Islet precursor cell (in vitro differentiated cells): ENCODE data around the gene EPO.
"Not testable (repeated sequence)": the region's sequence is repeated elsewhere in the genome, so short reads cannot be mapped to it uniquely, and the experiment has no call there.

ENCODE experiments used
- DNase-seq: peaks from one replicate; pipeline ENCODE4 v3.0.0-alpha.2; 2018

Gene EPO

DNA sequence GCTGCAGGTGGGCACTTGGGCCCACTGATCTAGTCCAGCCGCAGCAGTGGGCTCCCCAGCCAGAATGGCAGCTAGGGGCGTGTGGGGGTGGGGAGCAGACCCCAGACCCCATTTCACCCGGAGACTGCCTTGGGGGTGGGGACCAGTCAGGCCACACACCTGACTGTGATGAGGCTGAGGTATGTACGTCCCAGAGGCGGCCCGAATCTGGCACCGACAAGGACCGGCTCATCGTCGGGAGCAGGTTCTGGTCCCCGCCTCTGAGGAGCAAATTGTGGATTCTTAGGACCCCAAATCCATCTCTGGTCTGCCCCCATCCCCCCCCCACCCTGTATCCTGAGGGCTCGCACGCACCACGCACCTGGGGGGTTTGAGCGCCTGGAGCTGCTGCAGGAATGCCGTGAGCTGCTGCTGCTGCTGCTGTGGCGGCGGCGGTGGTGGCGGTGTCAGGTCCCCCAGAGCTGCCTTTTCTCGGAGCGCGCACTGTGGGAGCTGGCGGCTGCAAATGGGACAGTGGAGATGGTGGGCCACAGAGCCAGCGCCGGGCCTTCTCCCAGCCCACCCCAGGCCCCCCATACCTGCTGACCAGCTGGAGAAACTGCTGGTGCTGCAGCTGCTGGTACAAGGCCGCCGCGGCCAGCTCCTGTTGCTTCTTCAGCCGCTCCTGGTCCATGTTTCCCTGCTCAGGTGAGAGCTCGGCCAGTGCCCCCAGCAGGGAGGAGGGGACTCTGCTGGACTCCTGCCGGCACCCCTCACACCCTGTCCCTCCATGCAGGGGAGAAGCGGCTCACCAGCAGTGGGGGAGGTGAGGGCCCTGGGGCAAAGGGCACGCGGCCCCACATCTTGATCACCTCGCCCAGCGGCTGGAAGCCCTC lies 36.4 kb upstream of the EPO start:
- no peak for DNase-seq

DNA sequence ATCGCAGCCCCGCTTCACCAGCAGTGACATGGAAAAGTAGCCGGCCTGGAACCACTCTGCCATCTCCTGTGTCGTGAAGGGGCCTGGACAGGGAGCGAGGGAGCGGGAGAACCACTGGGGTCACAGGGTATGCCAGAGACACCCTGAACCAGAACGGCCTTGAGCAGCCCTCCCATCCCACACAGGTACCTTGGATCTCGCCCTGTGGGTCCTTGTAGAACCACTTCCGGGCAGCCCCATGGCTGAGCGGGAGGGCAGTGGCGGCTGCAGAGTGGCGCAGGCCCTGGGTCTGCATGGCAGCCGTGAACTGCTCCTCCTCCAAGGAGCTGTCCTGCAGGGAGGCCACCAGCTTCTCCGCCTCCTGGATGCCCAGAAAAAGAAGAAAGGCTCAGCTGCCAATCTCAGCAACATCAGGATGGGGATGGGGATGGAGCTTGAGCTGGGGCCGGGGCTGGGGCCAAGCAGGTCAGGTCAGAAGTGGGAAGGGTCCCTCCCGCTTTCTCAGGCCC lies 35.7 kb upstream of the EPO start:
- DNase-seq, result no peak

DNA sequence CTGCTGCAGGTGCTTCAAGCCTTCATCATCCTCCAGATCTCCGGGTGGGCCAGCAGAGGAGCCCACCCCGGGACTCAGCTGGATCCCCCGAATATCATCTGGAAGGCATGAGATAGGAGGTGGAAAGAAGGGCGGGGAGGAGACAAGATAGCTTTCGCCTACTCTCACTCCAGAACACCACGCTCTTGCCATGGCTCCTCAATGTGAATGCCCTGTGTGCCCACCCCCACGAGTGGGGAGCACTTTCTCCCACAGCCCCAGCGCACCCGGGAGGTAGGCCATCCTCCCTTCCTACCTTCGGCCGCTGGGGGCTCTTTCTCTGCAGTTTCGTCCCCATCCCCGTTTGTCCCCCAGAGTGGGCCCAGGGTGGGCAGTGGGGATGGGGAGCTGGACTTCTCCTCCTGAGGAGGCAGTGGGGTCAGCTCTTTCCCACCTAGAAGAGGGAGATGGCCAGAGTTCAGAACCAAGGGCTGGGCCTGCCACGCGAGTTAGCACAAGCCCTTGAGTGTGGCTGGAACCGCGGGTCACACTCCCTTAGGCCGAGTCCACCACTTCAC lies 35.1 kb upstream of the EPO start:
- no peak for DNase-seq

DNA sequence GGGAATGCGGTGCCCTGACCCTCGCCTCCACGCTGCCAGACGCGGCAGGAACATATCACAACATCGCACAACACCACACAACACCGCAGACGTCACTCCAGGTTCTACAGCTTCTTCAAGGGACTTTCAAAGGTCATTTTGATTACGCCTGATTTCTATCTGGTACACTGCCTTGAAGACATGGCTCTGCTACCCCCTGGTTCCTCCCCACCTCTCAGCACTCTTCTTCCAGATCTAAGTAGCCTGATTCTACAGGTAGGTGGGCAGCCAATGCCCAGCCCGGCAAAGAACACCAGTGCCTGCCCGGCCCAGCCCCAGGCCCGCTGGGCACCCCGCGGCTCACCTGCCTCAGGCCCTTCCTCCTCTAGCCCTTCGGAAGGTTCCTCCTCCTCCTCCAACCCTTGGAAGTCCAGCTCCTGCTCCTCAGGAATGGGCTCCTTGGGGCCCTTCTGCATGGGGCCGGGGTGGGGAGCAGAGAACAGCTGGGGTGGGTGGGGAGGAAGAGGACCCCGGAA lies 34.6 kb upstream of the EPO start:
- DNase-seq, result no peak

DNA sequence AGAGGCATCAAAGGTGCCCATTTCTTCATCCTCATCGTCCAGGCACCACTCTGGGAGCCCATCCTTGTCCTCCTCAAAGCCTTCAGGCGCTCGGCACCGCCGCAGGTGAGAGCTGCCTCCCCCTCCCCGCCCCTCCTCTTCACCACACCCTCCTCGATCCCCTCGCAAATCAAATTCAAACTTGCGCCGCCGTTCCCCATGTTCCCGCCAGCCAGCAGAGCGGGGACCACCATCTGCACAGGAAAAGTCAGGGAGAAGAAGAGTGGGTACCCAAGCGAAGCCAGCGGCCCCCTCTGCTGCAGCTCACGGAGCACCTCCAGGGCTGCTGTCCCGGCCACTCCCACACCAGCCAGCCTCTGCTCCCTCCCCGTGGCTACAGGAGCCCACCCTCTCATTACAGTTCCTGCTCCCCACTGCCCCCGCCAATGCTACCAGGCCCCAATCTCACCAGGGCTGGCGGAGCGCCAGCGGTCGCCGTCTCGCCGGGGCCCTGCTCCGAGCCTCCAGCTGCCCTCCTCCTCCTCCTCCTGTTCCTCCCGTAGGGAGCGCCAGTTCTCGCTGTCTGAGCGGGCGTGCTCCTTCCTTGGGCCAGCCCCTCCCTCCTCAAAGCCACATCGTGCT lies 34.0 kb upstream of the EPO start:
- DNase-seq, result no peak

DNA sequence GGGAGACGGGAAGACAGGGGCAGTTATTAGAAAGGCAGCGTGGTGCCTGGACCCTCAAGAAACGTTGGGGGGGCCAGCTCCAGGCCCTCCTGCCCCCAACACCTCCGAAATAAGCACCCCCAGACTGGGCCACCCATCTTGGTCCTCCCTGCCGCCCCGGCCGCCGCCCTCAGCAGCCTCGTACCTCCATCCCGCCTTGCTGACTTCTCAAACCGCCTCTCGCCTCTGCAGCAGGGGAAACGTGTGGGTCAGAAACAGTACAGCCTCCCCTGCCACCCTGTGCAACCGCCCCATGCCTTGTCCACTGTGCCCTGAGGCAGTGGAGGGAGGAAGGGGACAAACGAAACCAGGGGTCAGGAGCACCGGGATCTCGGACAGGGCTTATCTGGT lies 33.5 kb upstream of the EPO start:
- DNase-seq, result no peak

DNA sequence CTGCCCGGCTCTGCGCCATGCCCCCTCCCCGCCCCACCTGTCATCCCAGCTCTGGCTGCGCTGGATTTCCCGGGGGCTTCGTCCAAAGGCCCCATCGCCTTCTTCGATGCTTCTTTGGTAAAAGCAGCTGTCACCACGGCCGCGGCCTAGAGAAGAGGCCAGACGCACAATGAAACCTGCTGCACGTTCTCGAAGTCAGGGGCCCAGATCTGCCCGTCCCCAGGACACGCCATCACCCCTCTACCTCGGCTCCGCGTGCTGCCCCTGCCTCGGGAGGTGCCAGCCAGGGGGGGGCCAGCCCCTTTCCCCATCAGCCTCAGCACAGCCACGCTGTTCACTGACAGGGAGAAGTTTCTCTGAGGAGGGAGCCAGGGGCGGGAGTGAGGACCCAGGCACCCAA lies 33.0 kb upstream of the EPO start:
- no peak for DNase-seq

DNA sequence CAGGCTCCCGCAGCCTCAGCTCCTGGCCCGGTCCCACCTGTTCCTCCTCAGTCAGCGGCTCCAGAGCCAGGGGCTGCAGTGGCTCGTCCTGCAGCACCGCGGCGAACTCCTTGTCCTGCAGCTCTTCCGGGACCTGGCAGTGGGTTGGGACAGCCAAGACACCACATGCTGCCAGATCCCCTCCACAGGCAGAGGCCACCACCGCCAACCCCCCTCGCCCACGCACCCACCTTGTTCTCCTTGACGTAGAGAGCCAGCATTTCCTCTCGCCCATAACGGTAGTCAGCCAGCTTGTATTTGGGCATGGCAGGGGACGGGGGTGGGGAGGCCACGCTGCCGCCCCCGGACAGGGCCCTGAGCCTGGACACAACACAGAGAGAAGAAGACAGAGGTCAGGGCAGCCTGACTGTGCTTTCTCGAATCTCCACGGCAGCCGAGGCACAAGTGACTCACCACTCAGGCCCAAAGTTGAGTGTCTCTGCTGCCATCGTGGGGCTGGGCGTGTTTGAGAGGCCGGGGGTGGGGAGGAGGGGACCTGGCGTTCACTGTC lies 32.4 kb upstream of the EPO start:
- no peak for DNase-seq

DNA sequence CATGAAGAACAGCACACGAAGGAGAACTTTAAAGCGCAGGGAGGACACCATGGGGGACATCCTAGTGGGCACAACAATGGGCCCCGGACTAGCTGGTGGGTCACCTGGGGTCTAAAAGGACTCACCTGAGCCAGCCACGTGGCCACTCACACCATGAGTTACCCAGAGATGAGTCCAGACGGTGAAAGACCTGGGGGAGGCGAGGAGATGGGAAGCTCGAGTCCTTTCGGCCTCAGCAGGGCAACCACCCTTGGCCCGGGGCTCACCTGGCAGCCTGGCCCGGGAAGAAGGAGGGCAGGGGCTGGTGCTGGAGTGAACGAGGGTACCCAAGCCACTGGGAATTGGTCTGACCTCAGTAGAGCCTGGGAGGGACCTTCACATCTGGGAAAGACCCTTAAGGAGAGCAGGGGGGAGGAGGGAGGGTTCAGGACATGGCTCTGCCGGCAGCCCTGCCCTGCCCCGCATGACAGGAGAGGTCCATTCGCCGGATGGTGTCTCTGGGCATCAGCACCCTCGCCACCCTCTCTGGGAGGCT lies 31.9 kb upstream of the EPO start:
- DNase-seq, result no peak

DNA sequence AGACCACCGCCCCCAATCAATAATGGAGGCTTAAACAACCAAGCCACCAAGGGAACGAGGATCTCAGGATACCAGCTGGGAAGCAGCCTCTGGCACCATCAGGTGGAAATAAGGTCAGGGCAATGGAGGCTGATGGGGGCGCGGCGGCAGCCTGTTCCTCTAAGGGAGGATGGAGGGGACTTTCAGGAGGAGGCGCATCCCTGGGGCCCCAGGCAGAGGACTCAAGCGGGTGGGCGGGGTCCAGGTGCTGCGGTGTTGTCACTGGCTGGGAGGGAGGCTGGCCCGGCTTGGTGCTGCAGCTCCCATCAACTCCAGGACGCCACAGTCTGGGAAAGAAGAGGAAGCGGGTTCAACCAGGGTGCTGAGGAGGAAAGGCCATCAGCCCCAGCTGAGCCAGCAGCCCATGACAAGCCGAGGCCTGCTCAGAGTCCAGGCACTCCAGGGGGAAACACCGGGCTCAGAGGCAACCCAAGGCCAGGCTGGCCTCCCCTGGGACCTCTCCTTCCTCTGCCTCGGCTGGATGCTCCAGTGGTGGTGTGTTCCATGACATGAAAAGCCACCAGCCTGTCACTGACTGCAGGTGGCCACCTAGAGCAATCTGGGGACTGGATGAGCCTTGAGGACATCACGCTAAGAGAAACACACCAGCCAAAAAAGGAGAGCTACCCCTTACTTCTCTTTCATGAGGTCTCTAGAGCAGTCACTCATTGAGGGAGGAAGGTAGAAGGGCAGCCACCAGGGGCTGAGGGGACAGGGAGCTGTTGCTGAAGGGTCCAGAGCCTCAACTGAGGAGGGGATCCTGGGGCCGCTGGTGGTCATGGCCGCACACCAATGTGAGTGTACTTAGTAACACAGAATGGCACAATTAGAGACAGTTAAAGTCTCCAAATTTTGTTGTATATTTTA lies 30.8 kb upstream of the EPO start:
- no peak for DNase-seq

DNA sequence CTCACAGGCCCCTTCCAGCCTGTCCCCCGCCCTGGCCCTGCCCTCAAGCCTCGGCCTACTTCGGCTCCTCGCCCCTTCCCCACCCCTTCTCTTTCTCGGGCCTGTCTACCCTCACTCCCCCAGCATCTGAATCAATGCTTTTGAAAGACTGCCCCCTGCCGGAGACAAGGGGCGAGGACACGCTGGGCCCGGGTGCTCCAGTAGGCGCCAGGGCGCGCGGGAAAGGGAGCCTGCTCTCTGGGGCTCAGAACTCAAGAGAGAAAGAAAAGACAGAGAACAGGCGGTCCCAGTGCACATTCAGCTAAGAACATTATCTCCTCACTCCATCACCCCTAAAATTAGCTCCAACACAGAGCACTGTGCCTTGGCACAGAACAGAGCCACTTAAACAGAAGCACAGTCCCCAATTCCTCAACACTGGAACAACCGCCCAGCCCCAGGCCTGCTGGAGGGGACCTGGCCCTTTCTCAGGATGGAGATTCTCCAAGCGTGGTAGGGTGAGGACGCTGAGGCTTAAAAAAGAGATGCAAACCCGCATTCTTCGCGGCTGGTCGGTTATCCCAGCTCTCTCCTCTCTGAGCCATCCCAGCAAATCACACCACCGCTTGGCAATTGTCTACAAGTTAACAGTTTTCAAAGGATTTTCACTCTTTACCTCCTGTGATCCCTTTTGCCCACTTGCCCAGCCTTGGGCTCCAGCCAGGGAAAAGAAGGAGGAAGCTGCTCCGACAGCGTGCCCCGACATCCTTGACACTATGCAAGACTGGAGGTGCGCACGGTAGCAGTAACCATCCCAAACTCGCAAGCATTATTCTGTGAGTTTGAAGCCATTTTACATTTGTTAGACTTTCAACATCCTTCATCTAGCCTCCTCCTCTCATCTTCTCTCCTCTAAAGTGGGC lies 28.3 kb upstream of the EPO start:
- peak; percentile 91 for DNase-seq

DNA sequence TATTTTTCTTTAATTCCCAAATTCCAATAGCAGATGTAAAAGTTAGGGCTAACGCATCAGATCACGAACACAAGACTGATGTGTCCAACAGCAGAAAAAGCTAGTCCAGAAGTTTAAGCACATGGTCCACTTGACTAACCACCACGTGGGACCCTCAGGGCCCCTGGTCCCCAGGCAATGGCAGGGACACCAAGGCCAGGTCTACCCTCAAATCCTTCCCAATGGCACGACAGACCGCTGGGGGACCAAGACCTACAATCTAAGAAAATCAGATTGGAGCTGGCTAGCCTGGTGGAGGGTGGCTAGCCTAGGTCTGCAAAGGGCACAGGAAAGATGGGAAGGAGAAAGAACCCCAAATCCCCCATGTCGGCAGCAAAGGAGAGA lies 27.7 kb upstream of the EPO start:
- DNase-seq, result no peak

DNA sequence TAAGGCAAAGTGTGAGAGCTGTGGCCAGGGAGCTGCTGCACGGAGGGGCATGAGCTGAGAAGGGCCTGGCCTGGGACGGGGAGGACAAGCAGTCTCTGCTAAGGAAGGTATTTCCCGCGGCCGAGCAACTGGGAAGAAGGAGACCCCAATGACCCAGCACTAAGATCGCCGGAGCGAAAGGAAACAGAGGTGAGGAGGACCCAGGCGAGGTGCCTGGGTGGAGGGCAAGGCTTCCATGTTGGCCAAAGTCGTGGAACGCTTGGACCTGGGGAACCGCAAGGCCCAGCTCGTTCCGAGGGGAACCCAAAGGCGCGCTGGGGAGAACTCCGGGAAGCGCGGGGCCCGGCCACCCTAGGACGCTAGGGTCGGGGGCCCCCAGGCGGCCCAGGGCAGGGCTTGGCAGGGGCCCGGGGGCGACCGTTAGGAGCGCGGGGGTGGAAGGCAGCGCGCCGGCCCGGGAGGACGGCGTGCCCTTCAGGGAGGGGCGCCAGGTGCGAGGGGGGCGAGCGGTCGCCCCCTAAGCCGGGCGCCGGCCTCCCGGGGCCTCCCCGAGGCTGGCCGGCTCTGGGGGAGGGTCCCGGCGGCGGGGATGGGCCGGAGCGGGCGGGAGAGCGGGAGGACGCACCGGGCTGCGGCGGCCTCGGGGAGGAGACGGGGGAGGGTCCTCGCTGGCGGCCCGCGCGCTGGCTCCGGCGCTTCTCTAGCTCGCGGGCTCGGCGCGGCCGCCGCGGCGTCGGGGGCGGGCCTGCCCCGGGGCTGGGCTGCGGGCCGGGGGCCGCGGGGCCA lies 26.8 kb upstream of the EPO start:
- DNase-seq, result no peak

DNA sequence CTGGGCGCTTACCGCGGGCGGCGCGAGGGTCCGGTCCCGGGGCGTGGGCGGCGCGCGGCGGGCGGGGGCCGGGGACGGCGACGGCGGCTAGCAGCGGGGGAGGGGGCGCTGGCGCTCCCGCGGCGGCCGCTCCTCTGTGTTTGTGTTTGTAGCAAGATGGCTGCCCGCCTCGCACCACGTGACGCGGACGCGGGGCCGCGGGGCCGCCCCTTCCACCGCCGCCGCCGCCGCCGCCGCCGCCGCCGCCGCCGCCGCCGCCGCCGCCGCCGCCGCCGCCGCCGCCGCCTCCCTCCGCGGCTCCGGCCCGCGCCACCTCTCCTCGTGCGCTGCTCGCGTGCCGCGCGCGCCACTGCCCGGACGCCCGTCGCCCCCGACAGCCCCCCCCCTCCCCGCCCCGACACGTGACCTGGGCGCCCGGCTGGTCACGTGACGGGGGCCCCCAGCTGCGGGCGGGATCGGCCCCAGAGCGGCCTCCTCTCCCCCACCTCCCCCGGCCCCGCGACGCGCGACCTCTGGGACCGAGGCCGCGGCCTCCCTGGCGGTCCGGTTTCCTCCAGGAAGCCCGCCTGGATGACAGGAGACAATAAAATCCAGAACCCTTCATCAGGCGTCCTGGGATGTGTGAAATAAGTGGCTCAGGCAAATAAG lies 26.0 kb upstream of the EPO start, which contains the start of gene GIGYF1:
TSS of gene GIGYF1 (minus strand) at position 153 of the 648 bp plus-strand sequence. CDS start 6,012 bp downstream, outside the sequence.
- DNase-seq, result peak; percentile 83

DNA sequence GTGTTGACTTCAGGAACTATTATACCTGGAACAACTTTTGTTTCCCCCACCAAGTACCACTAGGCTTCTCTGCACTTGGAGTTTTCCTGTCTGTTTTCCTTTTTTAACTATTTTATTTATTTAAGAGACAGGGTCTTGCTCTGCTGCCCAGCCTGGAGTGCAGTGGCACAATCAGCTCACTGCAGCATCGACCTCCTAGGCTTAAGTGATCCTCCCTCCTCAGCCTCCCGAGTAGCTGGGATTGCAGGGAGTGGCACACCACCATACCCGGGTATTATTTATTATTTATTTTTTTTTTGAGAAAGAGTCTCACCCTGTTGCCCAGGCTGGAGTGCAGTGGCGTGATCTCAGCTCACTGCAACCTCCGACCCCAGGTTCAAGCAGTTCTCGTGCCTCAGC lies 24.1 kb upstream of the EPO start:
- no peak for DNase-seq

DNA sequence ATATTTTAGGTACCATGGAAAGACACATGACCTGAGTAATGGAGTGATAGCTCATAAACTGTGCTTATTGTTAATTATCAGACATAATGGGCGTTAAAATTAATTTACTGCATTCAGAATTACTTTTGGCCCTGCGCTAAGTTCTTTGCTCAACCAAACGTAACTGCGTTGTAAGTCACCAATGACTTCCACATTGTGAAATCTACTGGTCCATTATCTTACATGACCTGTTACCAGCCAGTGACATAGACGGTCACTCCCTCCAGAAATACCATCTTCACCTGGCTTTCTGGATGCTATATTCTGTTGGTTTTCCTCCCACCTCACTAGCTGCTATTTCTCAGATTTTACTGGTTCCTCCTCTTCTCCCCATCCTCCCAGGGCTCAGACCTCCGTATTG lies 21.2 kb upstream of the EPO start:
- DNase-seq, result no peak

DNA sequence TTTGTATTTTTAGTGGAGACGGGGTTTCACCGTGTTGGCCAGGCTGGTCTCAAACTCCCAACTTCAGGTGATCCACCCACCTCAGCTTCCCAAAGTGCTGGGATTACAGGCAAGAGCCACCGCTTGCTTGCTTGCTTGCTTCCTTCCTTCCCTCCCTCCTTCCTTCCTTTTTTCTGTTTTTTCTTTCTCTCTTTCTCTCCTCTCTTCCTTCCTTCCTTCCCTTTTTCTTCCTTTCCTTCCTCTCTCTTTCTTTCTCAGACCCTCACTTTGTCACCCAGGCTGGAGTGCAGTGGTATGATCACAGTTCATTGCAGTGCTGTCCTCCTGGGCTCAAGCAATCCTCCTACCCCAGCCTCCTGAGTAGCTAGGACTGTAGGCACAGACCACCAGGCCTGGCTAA lies 19.2 kb upstream of the EPO start:
- DNase-seq, result not testable (repeated sequence)

DNA sequence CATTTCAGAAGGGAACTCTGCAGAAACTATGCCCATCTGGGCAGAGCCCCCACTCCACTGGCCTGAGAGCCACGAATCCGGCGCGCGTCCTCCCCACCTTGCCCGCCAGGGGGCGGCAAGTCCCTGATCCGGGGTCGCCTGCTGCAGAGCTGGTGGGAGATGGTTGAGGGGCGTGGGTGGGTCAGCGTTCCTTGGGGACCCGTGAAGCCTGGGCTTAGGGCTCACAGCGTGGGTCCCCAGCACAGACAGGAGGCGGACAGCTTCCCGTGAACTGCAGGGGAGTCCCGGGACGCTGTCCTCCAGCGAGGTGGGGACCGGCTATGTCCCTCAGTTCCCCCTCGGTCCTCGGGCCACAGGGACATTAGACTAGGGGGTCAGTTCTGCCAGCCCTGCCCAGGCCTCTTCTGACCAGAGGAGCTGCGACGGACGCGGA lies 14.9 kb upstream of the EPO start:
- peak; percentile 92 for DNase-seq
